GM12873 (cell line): Measurements from ENCODE around the gene PROSER2.

Experiments
- CTCF ChIP-seq: IDR thresholded peaks from 2 replicates; pipeline ENCODE4 v1.5.1; 2012; ENCODE audit warnings: low read depth, mild to moderate bottlenecking, moderate library complexity, low read length, control low read depth; ENCODE audit not compliant: insufficient read depth; ENCODE audit errors: missing control alignments

The PROSER2 gene

GRCh38 chr10:11823122-11823988, at the start of gene PROSER2:
PROSER2 (plus strand) TSS chr10:11823356; CDS start chr10:11852078, 28,722 bp downstream.
- no peak for TF ChIP-seq CTCF

GRCh38 chr10:11773761-11774441, 49.3 kb upstream of the PROSER2 start:
- no peak for TF ChIP-seq CTCF

- no peak for TF ChIP-seq CTCF
Observed at GRCh38 chr10:11775412-11775811, 47.7 kb upstream of the PROSER2 start.

GRCh38 chr10:11776080-11776479, 47.1 kb upstream of the PROSER2 start:
- no peak for TF ChIP-seq CTCF

GRCh38 chr10:11781114-11781513, 42.0 kb upstream of the PROSER2 start:
- no peak for TF ChIP-seq CTCF

GRCh38 chr10:11782793-11783557, 40.2 kb upstream of the PROSER2 start:
- peak; percentile 62 for TF ChIP-seq CTCF

- no peak for TF ChIP-seq CTCF
Observed at GRCh38 chr10:11783558-11783865, 39.6 kb upstream of the PROSER2 start.
